Measurements from ENCODE around the gene TMPRSS13. TPM values are rescaled to one million over a fixed set of nuclear protein-coding genes. Genes with fewer than 3 reads are reported as not detected.

TMPRSS13 gene
- total and polyA plus RNA-seq, 2 of the 13 experiments (the other 11 are each of a cell fraction or from before 2014, with no cell fraction given): not detected

- ChIA-PET POLR2A (no interaction called here), CTCF (ENCODE audit: low intra/inter-chr PET ratio, low total read pairs) (no interaction called here)
- H3K4me1 ChIP-seq (ENCODE audit: insufficient read depth, low read length): peaks cover 9% of the 10 kb centered on the region
- no peaks in the 10 kb centered on the region for H4K20me1 ChIP-seq (ENCODE audit: insufficient read depth, low read length)
- TF ChIP-seq PAWR (CRISPR knock-in tag; IDR thresholded peaks at IDR 0.05; ENCODE audit: borderline replicate concordance) (no peak), RXRB (CRISPR knock-in tag; IDR thresholded peaks at IDR 0.05; ENCODE audit: borderline replicate concordance) (no peak), ZNF207 (IDR thresholded peaks at IDR 0.05; ENCODE audit: borderline replicate concordance) (no peak), GFI1 (CRISPR knock-in tag; IDR thresholded peaks at IDR 0.05; ENCODE audit: borderline replicate concordance) (no peak), GATA4 (IDR thresholded peaks at IDR 0.05; ENCODE audit: borderline replicate concordance, low read depth) (no peak), ZBTB38 (CRISPR knock-in tag; IDR thresholded peaks at IDR 0.05) (no peak)
- H3K9me3 ChIP-seq (ENCODE audit: low read length): no peaks in the 10 kb centered on the region
- H3K4me2 ChIP-seq (ENCODE audit: low read depth, low read length): no peak overlapping the region
- no TSS peak for BruUV-seq (replicated peaks)
- DNase-seq (ENCODE audit: low spot score) (no peak), ATAC-seq (no peak), FAIRE-seq (no peak)
- no peak overlapping the region for H3K27ac ChIP-seq (ENCODE audit: extremely low read length, insufficient read depth, low read length)
- no peaks in the 10 kb centered on the region for H3K36me3 ChIP-seq (replicated peaks in 1 of 2; ENCODE audit: control insufficient read depth in 1 of 2, insufficient read depth in 2 of 2, low read length in 2 of 2)
- H3K27me3 ChIP-seq (ENCODE audit: control insufficient read depth in 1 of 2, insufficient read depth in 2 of 2, low read length in 2 of 2): peaks cover 2 to 82% of the 10 kb centered on the region in 2 experiments; a peak in 4 of 5 replicates
- in situ Hi-C loops (cut with HindIII; ENCODE audit: extremely low pct_ligation_motif_present, low pct_unique_long_range_greater_than_20kb): no loop called here
- H3K4me3 ChIP-seq (replicated peaks in 1 of 3; ENCODE audit: insufficient read depth in 1 of 3, low read depth in 2 of 3, low read length in 3 of 3): no peak overlapping the region
- intact Hi-C loops (cut with micrococcal nuclease; ENCODE audit: unreplicated experiment): no loop called here
- H3K79me2 ChIP-seq (ENCODE audit: insufficient read depth, low read length): no peaks in the 10 kb centered on the region
- H2AFZ ChIP-seq (ENCODE audit: low read length): no peak overlapping the region
- no peak overlapping the region for H3K9ac ChIP-seq (ENCODE audit: insufficient read depth, low read depth, low read length)
- WGBS (ENCODE audit: low lambda C conversion rate): 1% methylated on average over 11 of the region's 11 CpGs
Observed at GRCh38 chr11:117882311-117882905, 46.8 kb downstream of the TMPRSS13 start.

GRCh38 chr11:117881217-117881616, 48.0 kb downstream of the TMPRSS13 start:
- DNase-seq (ENCODE audit: low spot score) (no peak), FAIRE-seq (no peak), ATAC-seq (no peak)
- H3K4me3 ChIP-seq (replicated peaks in 1 of 3; ENCODE audit: insufficient read depth in 1 of 3, low read depth in 2 of 3, low read length in 3 of 3): no peak overlapping the region
- no peaks in the 10 kb centered on the region for H3K79me2 ChIP-seq (ENCODE audit: insufficient read depth, low read length)
- no TSS peak for BruUV-seq (replicated peaks)
- ChIA-PET CTCF (ENCODE audit: low intra/inter-chr PET ratio, low total read pairs) (no interaction called here), POLR2A (no interaction called here)
- intact Hi-C loops (cut with micrococcal nuclease; ENCODE audit: unreplicated experiment): no loop called here
- 38% methylated on average over 4 of the region's 5 CpGs for whole genome bisulfite sequencing (ENCODE audit: low lambda C conversion rate)
- peaks cover 3 to 84% of the 10 kb centered on the region in 2 experiments; a peak in 4 of 5 replicates for H3K27me3 ChIP-seq (ENCODE audit: control insufficient read depth in 1 of 2, insufficient read depth in 2 of 2, low read length in 2 of 2)
- in situ Hi-C loops (cut with HindIII; ENCODE audit: extremely low pct_ligation_motif_present, low pct_unique_long_range_greater_than_20kb): no loop called here
- no peak overlapping the region for H3K27ac ChIP-seq (ENCODE audit: extremely low read length, insufficient read depth, low read length)
- peaks cover 8% of the 10 kb centered on the region for H3K4me1 ChIP-seq (ENCODE audit: insufficient read depth, low read length)
- no peak overlapping the region for H3K9ac ChIP-seq (ENCODE audit: insufficient read depth, low read depth, low read length)
- no peaks in the 10 kb centered on the region for H4K20me1 ChIP-seq (ENCODE audit: insufficient read depth, low read length)
- no peak overlapping the region for H3K4me2 ChIP-seq (ENCODE audit: low read depth, low read length)
- H2AFZ ChIP-seq (ENCODE audit: low read length): no peak overlapping the region
- H3K36me3 ChIP-seq (replicated peaks in 1 of 2; ENCODE audit: control insufficient read depth in 1 of 2, insufficient read depth in 2 of 2, low read length in 2 of 2): no peaks in the 10 kb centered on the region
- no peaks in the 10 kb centered on the region for H3K9me3 ChIP-seq (ENCODE audit: low read length)
- TF ChIP-seq ZNF883 (CRISPR knock-in tag; IDR thresholded peaks at IDR 0.05; ENCODE audit: not compliant biosample characterization): no peak

All from HepG2 (cell line).